SKM-1 (cell line): ENCODE results near the gene NOS1AP.
"Not testable (repeated sequence)": the region's sequence is repeated elsewhere in the genome, so short reads cannot be mapped to it uniquely, and the experiment has no call there.

Experiments used
- DNase-seq: peaks from one replicate; lab custom pipeline; 2025; ENCODE audit not compliant: unreplicated experiment; lab: John Stamatoyannopoulos, UW

The NOS1AP gene

GRCh38 chr1:162056579-162056978 lies 12.9 kb upstream of the NOS1AP start:
- DNase-seq = no peak

- no peak for DNase-seq
These were observed 9.8 kb upstream of the NOS1AP start for GRCh38 chr1:162059721-162060120.

GRCh38 chr1:162060314-162060713 lies 9.2 kb upstream of the NOS1AP start:
- DNase-seq = no peak

GRCh38 chr1:162062542-162063015 lies 6.9 kb upstream of the NOS1AP start:
- DNase-seq = no peak

GRCh38 chr1:162065016-162065415 lies 4.5 kb upstream of the NOS1AP start:
- DNase-seq = no peak

GRCh38 chr1:162066836-162067235 lies 2.7 kb upstream of the NOS1AP start:
- DNase-seq = not testable (repeated sequence)

- no peak for DNase-seq
These were observed 2.0 kb upstream of the NOS1AP start for GRCh38 chr1:162067466-162067865.

GRCh38 chr1:162068301-162068700 lies 1.2 kb upstream of the NOS1AP start:
- DNase-seq = no peak

- no peak for DNase-seq
These were observed 730 bp downstream of the NOS1AP start for GRCh38 chr1:162070094-162070748.

GRCh38 chr1:162070825-162071224 lies 1.3 kb downstream of the NOS1AP start:
- DNase-seq = no peak

GRCh38 chr1:162072740-162073139 lies 3.2 kb downstream of the NOS1AP start:
- no peak for DNase-seq

- peak; percentile 44 for DNase-seq
These were observed 5.0 kb downstream of the NOS1AP start for GRCh38 chr1:162074276-162075005.

- DNase-seq = no peak
These were observed 6.4 kb downstream of the NOS1AP start for GRCh38 chr1:162075862-162076261.

- no peak for DNase-seq
These were observed 8.3 kb downstream of the NOS1AP start for GRCh38 chr1:162077648-162078299.

- DNase-seq = no peak
These were observed 9.5 kb downstream of the NOS1AP start for GRCh38 chr1:162079030-162079429.

GRCh38 chr1:162080472-162081015 lies 11.1 kb downstream of the NOS1AP start:
- DNase-seq = no peak

GRCh38 chr1:162081316-162081715 lies 11.8 kb downstream of the NOS1AP start:
- DNase-seq = no peak

GRCh38 chr1:162082080-162082479 lies 12.6 kb downstream of the NOS1AP start:
- DNase-seq = not testable (repeated sequence)

- DNase-seq = no peak
These were observed 13.8 kb downstream of the NOS1AP start for GRCh38 chr1:162083273-162083672.

- DNase-seq = no peak
These were observed 16.5 kb downstream of the NOS1AP start for GRCh38 chr1:162085991-162086390.

GRCh38 chr1:162087111-162087510 lies 17.6 kb downstream of the NOS1AP start:
- no peak for DNase-seq

GRCh38 chr1:162087574-162087973 lies 18.1 kb downstream of the NOS1AP start:
- DNase-seq = no peak
